ENCODE measurements around the gene ABCA7.
A peak's percentile ranks its signal among the peaks of the same experiment; 100 is the strongest.

ABCA7 gene

GRCh38 chr19:999379-999719 is 40.6 kb upstream of the ABCA7 start:
- Mint-ChIP-seq H3K27me3 (peaks cover 73% of the 10 kb centered on the region), H3K27ac (no peak overlapping the region), H3K9me3 (no peaks in the 10 kb centered on the region), H3K4me3 (peak overlapping the region; percentile 57), H3K36me3 (no peaks in the 10 kb centered on the region), H3K4me1 (peaks cover 32% of the 10 kb centered on the region)
- no peak for ATAC-seq

GRCh38 chr19:1000095-1000494 is 39.8 kb upstream of the ABCA7 start, which contains the start of gene GRIN3B:
TSS of gene GRIN3B (plus strand) at chr19:1000419. CDS start at chr19:1000438, 19 bp downstream.
- Mint-ChIP-seq H3K27me3 (peaks cover 73% of the 10 kb centered on the region), H3K4me3 (peak within 1 kb of the TSS; percentile 57), H3K4me1 (peaks cover 32% of the 10 kb centered on the region), H3K9me3 (no peaks in the 10 kb centered on the region), H3K27ac (no peak within 1 kb of the TSS), H3K36me3 (no peaks in the 10 kb centered on the region)
- peak; percentile 55 for ATAC-seq

GRCh38 chr19:1000591-1001537 is 39.0 kb upstream of the ABCA7 start:
- Mint-ChIP-seq H3K36me3 (no peaks in the 10 kb centered on the region), H3K27ac (no peak overlapping the region), H3K4me1 (peaks cover 32% of the 10 kb centered on the region), H3K27me3 (peaks cover 72% of the 10 kb centered on the region), H3K4me3 (peak overlapping the region; percentile 42), H3K9me3 (no peaks in the 10 kb centered on the region)
- ATAC-seq, result no peak

- Mint-ChIP-seq H3K36me3 (peaks cover 3% of the 10 kb centered on the region), H3K27ac (no peak overlapping the region), H3K4me1 (peaks cover 27% of the 10 kb centered on the region), H3K4me3 (no peak overlapping the region), H3K9me3 (no peaks in the 10 kb centered on the region), H3K27me3 (peaks cover 64% of the 10 kb centered on the region)
- peak; percentile 71 for ATAC-seq
Measured at GRCh38 chr19:1001538-1002166, 38.3 kb upstream of the ABCA7 start.

GRCh38 chr19:1002600-1002999 is 37.3 kb upstream of the ABCA7 start:
- Mint-ChIP-seq H3K27ac (peak overlapping the region; percentile 15), H3K4me3 (no peak overlapping the region), H3K36me3 (peaks cover 10% of the 10 kb centered on the region), H3K4me1 (peaks cover 32% of the 10 kb centered on the region), H3K27me3 (peaks cover 54% of the 10 kb centered on the region), H3K9me3 (no peaks in the 10 kb centered on the region)
- no peak for ATAC-seq

- Mint-ChIP-seq H3K27me3 (peaks cover 47% of the 10 kb centered on the region), H3K4me3 (no peak overlapping the region), H3K36me3 (peaks cover 12% of the 10 kb centered on the region), H3K27ac (no peak overlapping the region), H3K4me1 (peaks cover 32% of the 10 kb centered on the region), H3K9me3 (no peaks in the 10 kb centered on the region)
- ATAC-seq, result no peak
Measured at GRCh38 chr19:1003283-1003682, 36.6 kb upstream of the ABCA7 start.

- Mint-ChIP-seq H3K4me3 (no peak overlapping the region), H3K36me3 (peaks cover 15% of the 10 kb centered on the region), H3K9me3 (no peaks in the 10 kb centered on the region), H3K4me1 (peaks cover 28% of the 10 kb centered on the region), H3K27ac (no peak overlapping the region), H3K27me3 (peaks cover 37% of the 10 kb centered on the region)
- ATAC-seq, result no peak
Measured at GRCh38 chr19:1004204-1004802, 35.6 kb upstream of the ABCA7 start.

GRCh38 chr19:1004803-1005664 is 34.9 kb upstream of the ABCA7 start:
- H3K4me1 Mint-ChIP-seq, result peaks cover 28% of the 10 kb centered on the region
- no peak overlapping the region for H3K4me3 Mint-ChIP-seq
- H3K27ac Mint-ChIP-seq, result no peak overlapping the region

GRCh38 chr19:1006711-1007398 is 33.1 kb upstream of the ABCA7 start:
- Mint-ChIP-seq H3K27ac (no peak overlapping the region), H3K27me3 (peaks cover 21% of the 10 kb centered on the region), H3K4me3 (peak overlapping the region; percentile 21), H3K9me3 (no peaks in the 10 kb centered on the region), H3K4me1 (peaks cover 20% of the 10 kb centered on the region), H3K36me3 (peaks cover 27% of the 10 kb centered on the region)
- no peak for ATAC-seq

More at GRCh38 chr19:1004803-1005664, 34.9 kb upstream of the ABCA7 start:
- peaks cover 20% of the 10 kb centered on the region for H3K36me3 Mint-ChIP-seq
- ATAC-seq, result no peak
- no peaks in the 10 kb centered on the region for H3K9me3 Mint-ChIP-seq
- H3K27me3 Mint-ChIP-seq, result peaks cover 30% of the 10 kb centered on the region

- Mint-ChIP-seq H3K4me3 (no peak overlapping the region), H3K36me3 (peaks cover 27% of the 10 kb centered on the region), H3K4me1 (peaks cover 16% of the 10 kb centered on the region), H3K27me3 (peaks cover 13% of the 10 kb centered on the region), H3K9me3 (no peaks in the 10 kb centered on the region), H3K27ac (no peak overlapping the region)
- peak; percentile 29 for ATAC-seq
Measured at GRCh38 chr19:1007399-1008251, 32.3 kb upstream of the ABCA7 start.

GRCh38 chr19:1008268-1009040 is 31.5 kb upstream of the ABCA7 start:
- Mint-ChIP-seq H3K36me3 (peaks cover 27% of the 10 kb centered on the region), H3K4me1 (peaks cover 14% of the 10 kb centered on the region), H3K27me3 (peaks cover 8% of the 10 kb centered on the region), H3K27ac (no peak overlapping the region), H3K4me3 (no peak overlapping the region), H3K9me3 (no peaks in the 10 kb centered on the region)
- no peak for ATAC-seq

GRCh38 chr19:1009041-1009980 is 30.6 kb upstream of the ABCA7 start:
- no peak for ATAC-seq
- H3K27ac Mint-ChIP-seq, result no peak overlapping the region
- peaks cover 16% of the 10 kb centered on the region for H3K4me1 Mint-ChIP-seq
- peaks cover 27% of the 10 kb centered on the region for H3K36me3 Mint-ChIP-seq
- no peaks in the 10 kb centered on the region for H3K27me3 Mint-ChIP-seq
- H3K9me3 Mint-ChIP-seq, result no peaks in the 10 kb centered on the region
- no peak overlapping the region for H3K4me3 Mint-ChIP-seq

All from stimulated activated memory B cell treated with anti-CD40 and anti-IgM and Interleukin-4, amounts not matched to agents 10 μg/mL and 1 μg/mL and 100 μg/mL, for 72 hours (primary cell).